ENCODE data around the gene TMBIM1. TPM values are rescaled to one million over a fixed set of nuclear protein-coding genes. Genes with fewer than 3 reads are reported as not detected.

The TMBIM1 gene
- polyA plus RNA-seq, 3 donors, result 101 to 139 (median 129) TPM

- peaks cover 40 to 49% of the 10 kb centered on the region in 2 donors for H3K36me3 Mint-ChIP-seq
- peaks cover 74% of the 10 kb centered on the region for H4K20me1 ChIP-seq (ENCODE audit: insufficient read depth, low read length)
- no peaks in the 10 kb centered on the region for H3K27me3 ChIP-seq (ENCODE audit: control insufficient read depth in 2 of 2, insufficient read depth in 2 of 2, low read length in 2 of 2)
- H3K79me2 ChIP-seq (ENCODE audit: insufficient read depth, low read length), result peaks cover 70% of the 10 kb centered on the region
- H3K4me1 Mint-ChIP-seq, result peaks cover 55% of the 10 kb centered on the region
- H3K27me3 Mint-ChIP-seq (ENCODE audit: low read depth in 3 of 3), result peaks cover 0 to 3% (median 0%) of the 10 kb centered on the region in 3 donors
- H3K4me1 ChIP-seq (ENCODE audit: control insufficient read depth in 1 of 2, insufficient read depth in 2 of 2, low read length in 2 of 2), result peaks cover 46 to 52% of the 10 kb centered on the region in 2 donors
- WGBS (ENCODE audit: insufficient coverage), result 78% methylated on average over 2 of the region's 4 CpGs
- H2AFZ ChIP-seq (ENCODE audit: insufficient read depth, low read depth, low read length, poor library complexity, severe bottlenecking), result no peak overlapping the region
- intact Hi-C loops (cut with micrococcal nuclease), result loop anchor here (5.0 to 10.0 kb wide), 4 partner anchors 126 to 293 kb away; partner anchors contain the start of genes CTDSP1 (in 2 of the 2), CNOT9 (in 1 of the 2) and USP37 (in 1 of the 2)
- peak overlapping the region in 1 of 2 donors; percentile 69 for H3K27ac ChIP-seq (ENCODE audit: low read depth in 1 of 2, low read length in 2 of 2)
- peak overlapping the region in 1 of 3 experiments; percentile 95 for H3K4me3 ChIP-seq (replicated peaks in 1 of 3; ENCODE audit: low read depth in 2 of 3, low read length in 3 of 3)
- no peaks in the 10 kb centered on the region for H3K9me3 ChIP-seq (replicated peaks in 1 of 2; ENCODE audit: control insufficient read depth in 1 of 2, insufficient read depth in 1 of 2, low read length in 2 of 2)
- DNase-seq, result no peak
- H3K4me3 Mint-ChIP-seq, result no peak overlapping the region
- peaks cover 42 to 49% of the 10 kb centered on the region in 2 donors for H3K36me3 ChIP-seq (replicated peaks in 1 of 2; ENCODE audit: control insufficient read depth in 1 of 2, insufficient read depth in 2 of 2, low read length in 2 of 2)
- peak overlapping the region in 5 of 7 donors; percentile 58 to 90 (median 85) for H3K27ac Mint-ChIP-seq
- H3K4me2 ChIP-seq (replicated peaks; ENCODE audit: extremely low read depth, low read length, poor library complexity, severe bottlenecking), result peak overlapping the region; percentile 99
- no peak overlapping the region for H3K9ac ChIP-seq (ENCODE audit: insufficient read depth, low read length, poor library complexity, severe bottlenecking)
- no peaks in the 10 kb centered on the region for H3K9me3 Mint-ChIP-seq
- no peak for TF ChIP-seq CTCF (IDR thresholded peaks at IDR 0.05)
Measured at GRCh38 chr2:218271487-218271797, 20.9 kb downstream of the TMBIM1 start.

- peak overlapping the region; percentile 99 for H3K4me2 ChIP-seq (replicated peaks; ENCODE audit: extremely low read depth, low read length, poor library complexity, severe bottlenecking)
- 13% methylated on average over 21 of the region's 23 CpGs for WGBS (ENCODE audit: insufficient coverage)
- DNase-seq, result no peak
- no peaks in the 10 kb centered on the region for H3K27me3 ChIP-seq (ENCODE audit: control insufficient read depth in 2 of 2, insufficient read depth in 2 of 2, low read length in 2 of 2)
- peak overlapping the region; percentile 60 to 97 (median 95) for H3K4me3 ChIP-seq (replicated peaks in 1 of 3; ENCODE audit: low read depth in 2 of 3, low read length in 3 of 3)
- peaks cover 40 to 46% of the 10 kb centered on the region in 2 donors for H3K4me1 ChIP-seq (ENCODE audit: control insufficient read depth in 1 of 2, insufficient read depth in 2 of 2, low read length in 2 of 2)
- Mint-ChIP-seq H3K4me1 (peaks cover 53% of the 10 kb centered on the region), H3K9me3 (no peaks in the 10 kb centered on the region), H3K4me3 (peak overlapping the region; percentile 90), H3K27me3 (ENCODE audit: low read depth in 3 of 3) (peaks cover 0 to 3% (median 0%) of the 10 kb centered on the region in 3 donors), H3K27ac (peak overlapping the region; percentile 78 to 93 (median 87)), H3K36me3 (peaks cover 40 to 49% of the 10 kb centered on the region in 2 donors)
- intact Hi-C loops (cut with micrococcal nuclease), result loop anchor here (5.0 to 10.0 kb wide), 4 partner anchors 126 to 294 kb away; partner anchors contain the start of genes CTDSP1 (in 2 of the 2), CNOT9 (in 1 of the 2) and USP37 (in 1 of the 2)
- H3K79me2 ChIP-seq (ENCODE audit: insufficient read depth, low read length), result peaks cover 74% of the 10 kb centered on the region
- no peak for TF ChIP-seq CTCF (IDR thresholded peaks at IDR 0.05)
- peaks cover 42 to 49% of the 10 kb centered on the region in 2 donors for H3K36me3 ChIP-seq (replicated peaks in 1 of 2; ENCODE audit: control insufficient read depth in 1 of 2, insufficient read depth in 2 of 2, low read length in 2 of 2)
- H4K20me1 ChIP-seq (ENCODE audit: insufficient read depth, low read length), result peaks cover 74% of the 10 kb centered on the region
- H3K9ac ChIP-seq (ENCODE audit: insufficient read depth, low read length, poor library complexity, severe bottlenecking), result peak overlapping the region; percentile 57
- H3K9me3 ChIP-seq (replicated peaks in 1 of 2; ENCODE audit: control insufficient read depth in 1 of 2, insufficient read depth in 1 of 2, low read length in 2 of 2), result no peaks in the 10 kb centered on the region
- H3K27ac ChIP-seq (ENCODE audit: low read depth in 1 of 2, low read length in 2 of 2), result peak overlapping the region; percentile 27 to 69
- H2AFZ ChIP-seq (ENCODE audit: insufficient read depth, low read depth, low read length, poor library complexity, severe bottlenecking), result peak overlapping the region; percentile 68
Measured at GRCh38 chr2:218270721-218271486, 21.4 kb downstream of the TMBIM1 start.
